Measurements from ENCODE around the gene ANKRD29.
"Not testable (repeated sequence)": the region's sequence is repeated elsewhere in the genome, so short reads cannot be mapped to it uniquely, and the experiment has no call there.

ANKRD29 gene

DNA sequence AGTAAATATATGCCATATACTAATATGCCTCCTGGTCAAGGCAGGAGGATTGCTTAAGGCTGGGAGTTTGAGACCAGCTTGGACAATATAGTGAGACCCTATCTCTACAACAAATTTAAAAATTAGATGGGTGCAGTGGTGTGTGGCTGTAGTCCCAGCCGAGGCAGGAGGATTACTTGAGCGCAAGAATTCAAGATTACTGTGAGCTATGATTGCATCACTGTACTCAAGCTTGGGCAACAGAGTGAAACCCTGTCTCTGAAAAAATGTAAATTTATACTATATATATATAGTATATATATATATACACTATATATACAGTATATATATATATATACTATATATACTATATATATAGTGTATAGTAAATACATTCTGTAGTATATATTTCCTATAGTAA lies 46.5 kb downstream of the ANKRD29 start:
- DNase-seq (ENCODE audit: low read depth, low spot score) = no peak

DNA sequence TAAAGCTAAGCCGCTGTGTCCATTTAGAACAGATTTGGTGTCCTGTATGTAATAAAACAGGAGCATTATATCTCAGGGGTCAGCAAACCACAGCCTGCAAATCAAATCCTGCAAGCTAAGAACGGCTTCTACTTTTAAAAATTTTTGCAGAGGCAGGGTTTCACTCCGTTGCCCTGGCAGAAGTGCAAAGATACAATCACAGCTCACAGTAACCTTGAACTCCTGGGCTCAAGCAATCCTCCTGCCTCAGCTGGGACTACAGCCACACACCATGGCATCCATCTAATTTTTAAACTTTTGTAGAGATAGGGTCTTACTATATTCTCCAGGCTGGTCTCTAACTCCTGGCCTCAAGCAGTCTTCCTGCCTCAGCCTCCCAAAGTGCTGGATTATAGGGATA lies 47.8 kb downstream of the ANKRD29 start:
- DNase-seq (ENCODE audit: low read depth, low spot score) = no peak

DNA sequence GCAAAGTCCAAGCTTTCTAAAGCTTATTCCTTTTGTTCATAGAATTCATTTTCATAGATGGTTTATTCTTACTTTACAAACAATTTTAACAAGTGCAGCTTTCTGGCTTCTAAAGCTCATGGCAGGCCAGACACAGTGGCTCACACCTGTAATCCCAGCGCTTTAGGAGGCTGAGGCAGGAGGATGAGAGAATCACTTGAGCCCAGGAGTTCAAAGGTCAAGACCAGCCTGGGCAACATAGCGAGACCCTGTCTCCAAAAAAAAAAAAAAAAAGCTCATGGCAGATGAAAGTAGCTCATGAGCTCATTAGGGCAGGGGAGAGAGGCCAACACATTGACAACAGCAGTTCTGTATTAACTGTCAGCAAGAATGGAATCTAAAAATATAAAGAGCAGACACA lies 48.3 kb downstream of the ANKRD29 start:
- DNase-seq (ENCODE audit: low read depth, low spot score) = no peak

DNA sequence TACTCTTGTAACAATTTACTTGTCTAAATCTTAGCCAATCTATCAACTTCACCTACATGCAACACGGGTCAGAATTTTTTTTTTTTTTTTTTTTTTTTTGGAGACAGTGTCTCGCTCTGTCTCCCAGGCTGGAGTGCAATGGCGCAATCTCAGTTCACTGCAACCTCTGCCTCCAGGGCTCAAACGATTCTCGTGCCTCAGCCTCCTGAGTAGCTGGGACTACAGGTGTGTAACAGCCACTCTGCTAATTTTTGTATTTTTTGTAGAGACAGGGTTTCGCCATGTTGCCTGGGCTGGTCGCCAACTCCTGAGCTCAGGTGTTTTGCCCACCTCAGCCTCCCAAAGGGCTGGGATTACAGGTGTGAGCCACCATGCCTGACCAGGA lies 49.6 kb downstream of the ANKRD29 start:
- DNase-seq (ENCODE audit: low read depth, low spot score) = not testable (repeated sequence)

DNA sequence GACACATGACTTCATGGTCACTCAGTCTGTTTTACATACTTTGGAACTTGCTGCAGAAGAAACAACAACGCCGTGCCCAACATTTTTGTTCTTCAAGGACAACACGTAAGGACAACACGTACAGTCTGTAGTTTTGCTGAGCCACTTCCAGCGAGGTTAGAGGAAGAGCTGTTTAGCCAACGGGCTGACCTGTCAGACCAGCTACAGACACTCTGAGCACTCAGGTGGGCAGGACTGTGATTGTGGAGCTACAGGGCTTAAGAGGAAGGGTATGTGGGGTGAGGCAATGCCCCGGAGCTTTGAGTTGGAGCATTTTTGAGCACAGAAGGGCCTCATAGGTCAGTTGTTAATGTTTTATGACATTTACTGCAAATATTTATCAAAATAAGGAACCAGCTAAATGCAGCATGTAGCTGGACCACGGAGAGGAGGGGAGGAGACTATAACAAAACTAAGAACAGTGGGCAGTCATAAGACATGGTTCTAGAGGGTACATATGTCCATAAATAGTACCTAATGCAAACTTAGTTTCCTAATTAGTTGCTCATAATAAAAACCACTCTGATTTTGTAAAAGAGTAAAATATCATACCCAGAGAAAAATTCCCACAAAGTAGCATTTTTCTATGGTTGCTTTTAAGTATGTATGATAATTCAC lies 50.1 kb downstream of the ANKRD29 start:
- DNase-seq (ENCODE audit: low read depth, low spot score) = no peak

DNA sequence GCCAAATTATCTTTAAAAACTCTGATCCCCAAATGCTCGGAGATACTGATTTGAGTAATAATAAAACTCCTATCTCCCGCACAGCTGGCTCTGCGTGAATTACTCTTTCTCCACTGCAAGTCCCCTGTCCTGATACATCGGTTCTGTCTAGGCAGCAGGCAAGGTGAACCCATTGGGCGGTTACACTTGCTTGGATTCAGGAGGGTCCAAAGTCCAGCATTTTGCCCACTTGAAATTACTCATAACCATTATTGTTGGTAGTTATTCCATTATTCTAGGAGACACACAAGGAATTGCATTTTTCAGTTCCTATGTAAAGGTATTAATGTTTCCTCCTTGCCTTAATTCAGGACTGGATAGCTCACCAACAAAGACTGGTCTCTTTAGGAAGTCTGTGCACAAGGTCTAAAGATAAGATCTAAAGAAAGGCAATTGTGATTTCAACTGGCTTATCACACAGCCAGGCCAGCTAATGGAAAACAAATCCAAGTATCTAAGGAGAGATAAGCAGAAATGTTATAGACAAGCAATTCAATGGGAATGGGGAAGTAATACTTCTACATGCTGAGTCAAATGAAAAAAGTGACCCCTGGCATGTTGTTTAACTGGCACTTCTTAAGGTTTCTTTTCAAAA lies 53.2 kb downstream of the ANKRD29 start:
- DNase-seq (ENCODE audit: low read depth, low spot score) = no peak

DNA sequence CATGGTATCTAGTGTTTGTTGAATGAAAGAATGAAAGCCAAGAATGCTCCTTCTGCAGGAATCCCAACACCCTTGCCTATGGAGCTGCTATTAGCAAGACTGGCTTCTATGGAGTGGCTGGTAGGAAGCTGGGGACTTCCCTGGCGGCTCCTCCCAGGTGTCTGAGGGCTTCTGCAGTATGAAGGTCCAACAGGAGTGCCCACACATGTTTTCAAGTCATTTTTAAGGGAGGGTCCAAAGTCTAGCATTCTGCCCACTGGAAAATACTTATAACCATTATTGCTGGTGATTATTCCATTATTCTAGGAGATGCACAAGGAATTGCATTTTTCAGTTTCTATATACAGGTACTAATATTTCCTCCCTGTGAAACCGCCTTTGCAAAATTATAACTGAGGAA lies 54.5 kb downstream of the ANKRD29 start:
- DNase-seq (ENCODE audit: low read depth, low spot score) = no peak

DNA sequence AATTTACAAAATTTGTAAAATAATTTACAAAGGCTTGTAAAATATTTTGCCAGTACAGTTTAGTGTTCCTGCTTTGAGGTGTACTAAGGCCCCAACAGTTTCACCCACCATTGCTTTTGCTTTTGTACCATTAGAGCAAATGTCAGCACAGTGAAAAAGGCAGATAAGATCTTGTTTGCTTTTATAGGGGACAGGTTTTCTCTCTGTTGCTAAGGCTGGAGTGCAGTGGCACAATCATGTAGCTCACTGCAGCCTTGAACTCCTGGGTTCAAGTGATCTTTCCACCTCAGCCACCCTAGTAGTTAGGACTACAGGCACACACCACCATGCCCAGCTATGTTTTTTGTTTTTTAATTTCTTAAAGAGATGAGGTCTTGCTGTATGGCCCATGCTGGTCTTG lies 56.8 kb downstream of the ANKRD29 start:
- no peak for DNase-seq (ENCODE audit: low read depth, low spot score)

DNA sequence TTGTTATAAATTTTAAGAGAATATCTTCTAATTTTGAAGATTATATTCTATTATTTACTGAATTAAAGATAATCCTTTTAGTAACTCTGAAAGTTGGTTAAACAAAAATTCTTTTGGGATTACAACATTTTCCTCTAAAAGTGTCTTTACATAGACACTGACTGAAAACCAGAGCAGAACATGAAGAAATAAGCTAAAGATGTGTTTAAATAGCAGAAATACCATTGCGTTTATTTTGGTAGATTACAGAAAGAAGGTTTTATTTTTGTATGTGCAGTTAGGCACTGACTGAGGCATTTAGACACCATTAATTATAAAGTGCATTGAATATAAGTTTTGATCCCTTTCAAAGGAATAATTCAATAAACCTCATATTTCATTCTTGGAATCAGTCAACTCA lies 62.9 kb downstream of the ANKRD29 start:
- no peak for DNase-seq (ENCODE audit: low read depth, low spot score)

DNA sequence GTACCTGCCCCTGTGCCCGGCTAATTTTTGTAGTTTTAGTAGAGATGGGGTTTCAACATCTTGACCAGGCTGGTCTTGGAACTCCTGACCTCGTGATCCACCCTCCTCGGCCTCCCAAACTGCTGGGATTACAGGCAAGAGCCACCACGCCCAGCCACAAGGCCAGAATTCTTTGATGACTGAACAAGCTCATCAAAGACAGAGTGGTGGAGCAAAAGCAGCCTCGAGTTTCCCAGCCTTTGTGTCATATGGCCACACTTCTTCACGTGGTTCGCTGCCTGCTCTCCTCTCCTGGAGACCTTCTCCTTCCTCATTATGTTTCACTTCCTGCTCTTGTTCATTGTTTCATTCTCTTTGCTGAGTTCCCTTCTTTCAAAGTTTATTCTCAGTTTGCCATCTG lies 66.5 kb downstream of the ANKRD29 start:
- DNase-seq (ENCODE audit: low read depth, low spot score) = no peak

DNA sequence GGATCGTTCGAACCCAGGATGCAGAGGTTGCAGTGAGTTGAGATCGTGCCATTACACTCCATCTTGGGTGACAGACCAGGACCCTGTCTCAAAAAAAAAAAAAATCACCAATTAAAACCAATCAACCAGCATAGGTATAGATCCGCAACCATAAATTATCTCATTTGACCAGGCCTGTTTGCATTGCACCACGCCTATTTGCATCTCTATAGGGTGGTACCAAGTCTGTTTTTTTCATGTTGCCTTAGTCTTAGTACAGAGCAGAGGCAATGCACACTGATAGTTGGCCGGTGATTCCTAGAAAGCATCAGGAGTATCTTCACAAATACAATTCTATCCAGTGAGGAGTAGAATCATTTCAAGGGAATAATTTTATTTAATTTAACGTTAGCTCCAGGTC lies 67.1 kb downstream of the ANKRD29 start:
- DNase-seq (ENCODE audit: low read depth, low spot score) = no peak

DNA sequence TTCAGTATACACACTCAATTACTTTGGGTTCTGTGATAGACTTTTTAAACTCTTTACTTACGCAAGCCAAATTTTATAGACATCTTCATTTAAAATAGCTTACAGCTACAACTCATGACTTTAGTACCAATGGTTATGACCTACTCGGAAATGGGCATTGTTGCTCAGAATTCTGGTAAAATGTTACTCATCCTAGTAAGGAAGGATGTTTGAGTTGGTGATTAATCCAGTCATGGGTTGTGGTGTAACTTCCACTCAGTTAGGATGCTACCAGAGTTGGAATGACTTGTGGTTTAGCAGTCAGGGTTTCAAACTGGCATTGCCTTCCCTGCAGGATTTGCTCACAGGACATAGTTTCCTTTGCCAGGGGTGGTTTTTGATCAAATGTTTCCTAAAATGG lies 69.0 kb downstream of the ANKRD29 start:
- DNase-seq (ENCODE audit: low read depth, low spot score) = no peak

DNA sequence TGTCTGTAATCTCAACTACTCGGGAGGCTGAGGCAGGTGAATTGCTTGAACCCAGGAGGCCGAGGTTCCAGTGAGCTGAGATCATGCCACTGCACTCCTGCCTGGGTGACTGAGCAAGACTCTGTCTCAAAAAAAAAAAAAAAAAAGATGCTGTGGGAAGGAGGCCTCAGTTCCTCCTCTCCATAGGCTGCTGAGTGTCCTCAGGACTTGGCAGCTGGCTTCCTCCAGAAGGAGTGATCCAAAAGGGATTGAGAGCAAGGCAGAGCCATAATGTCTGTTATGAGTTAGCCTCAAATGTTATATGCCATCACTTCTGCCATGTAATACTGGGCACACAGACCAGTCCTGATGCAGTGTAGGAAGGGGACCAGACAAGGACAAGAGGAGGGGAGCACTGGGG lies 69.8 kb downstream of the ANKRD29 start:
- DNase-seq (ENCODE audit: low read depth, low spot score) = no peak

DNA sequence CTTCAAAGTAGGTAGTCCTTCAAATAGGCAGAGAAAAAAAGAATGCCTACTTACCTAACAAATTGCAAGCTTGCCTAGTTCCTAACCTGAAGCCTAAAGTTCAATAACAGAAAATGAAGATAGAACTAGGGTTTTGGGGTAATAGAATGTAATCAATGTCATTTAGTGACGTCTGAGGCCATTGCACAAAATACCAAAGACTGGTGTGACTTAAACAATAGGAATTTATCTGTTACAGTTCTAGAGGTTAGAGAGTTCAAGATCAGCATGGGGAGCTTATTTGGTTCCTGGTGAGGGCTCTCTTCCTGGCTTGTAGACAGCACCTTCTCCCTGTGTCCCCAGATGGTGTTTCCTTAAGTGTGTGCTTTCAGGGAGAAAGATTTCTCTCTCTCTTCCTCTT lies 71.7 kb downstream of the ANKRD29 start:
- DNase-seq (ENCODE audit: low read depth, low spot score) = no peak

DNA sequence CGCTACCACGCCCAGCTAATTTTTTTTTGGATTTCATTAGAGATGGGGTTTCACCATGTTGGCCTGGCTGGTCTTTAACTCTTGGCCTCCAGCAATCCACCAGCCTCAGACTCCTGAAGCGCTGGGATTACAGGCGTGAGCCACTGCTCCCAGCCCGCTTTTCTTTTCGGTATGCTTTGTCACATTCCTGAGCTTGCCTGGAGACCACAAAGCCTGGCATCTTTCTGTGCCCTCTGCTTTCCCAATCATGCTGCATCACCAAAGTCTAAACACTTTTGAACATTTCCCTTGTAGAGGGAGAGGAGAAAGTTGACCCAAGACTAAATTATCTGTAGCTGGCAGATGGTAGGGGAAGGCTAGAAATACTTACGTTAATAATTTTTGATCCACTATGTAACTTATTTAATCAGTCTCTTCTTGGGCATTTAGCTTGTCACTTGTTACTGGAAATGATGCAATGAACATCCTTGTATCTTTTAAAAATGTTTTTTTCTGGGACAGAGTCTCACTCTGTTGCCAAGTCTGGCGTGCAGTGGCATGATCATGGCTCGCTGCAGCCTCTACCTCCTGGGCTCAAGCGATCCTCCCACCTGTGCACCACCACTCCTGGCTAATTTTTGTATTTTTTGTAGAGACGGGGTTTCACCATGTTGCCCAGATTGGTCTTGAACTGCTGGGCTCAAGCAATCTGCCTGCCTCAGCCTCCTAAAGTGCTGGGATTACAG lies 73.7 kb downstream of the ANKRD29 start:
- DNase-seq (ENCODE audit: low read depth, low spot score) = no peak

DNA sequence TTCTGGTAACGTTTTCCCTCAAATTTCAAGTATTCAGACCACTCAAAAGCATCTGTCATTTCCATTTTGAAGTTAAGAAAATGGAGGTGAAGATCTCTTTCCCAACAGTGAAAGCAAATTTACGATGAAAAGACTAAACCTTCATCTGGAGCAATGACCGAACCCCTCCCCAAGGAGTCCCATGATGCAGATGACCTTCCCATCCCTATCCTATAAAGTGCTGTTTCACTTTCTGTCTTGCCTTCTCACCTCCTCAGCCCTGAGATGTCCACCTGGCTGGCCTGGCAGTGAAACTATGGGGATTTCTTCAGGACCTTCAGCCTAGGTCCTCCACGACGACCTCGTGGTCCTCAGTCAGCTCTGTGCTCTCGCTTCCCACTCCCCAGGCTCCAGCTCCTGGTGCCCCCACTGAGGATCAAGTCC lies 75.5 kb downstream of the ANKRD29 start:
- DNase-seq (ENCODE audit: low read depth, low spot score) = no peak

DNA sequence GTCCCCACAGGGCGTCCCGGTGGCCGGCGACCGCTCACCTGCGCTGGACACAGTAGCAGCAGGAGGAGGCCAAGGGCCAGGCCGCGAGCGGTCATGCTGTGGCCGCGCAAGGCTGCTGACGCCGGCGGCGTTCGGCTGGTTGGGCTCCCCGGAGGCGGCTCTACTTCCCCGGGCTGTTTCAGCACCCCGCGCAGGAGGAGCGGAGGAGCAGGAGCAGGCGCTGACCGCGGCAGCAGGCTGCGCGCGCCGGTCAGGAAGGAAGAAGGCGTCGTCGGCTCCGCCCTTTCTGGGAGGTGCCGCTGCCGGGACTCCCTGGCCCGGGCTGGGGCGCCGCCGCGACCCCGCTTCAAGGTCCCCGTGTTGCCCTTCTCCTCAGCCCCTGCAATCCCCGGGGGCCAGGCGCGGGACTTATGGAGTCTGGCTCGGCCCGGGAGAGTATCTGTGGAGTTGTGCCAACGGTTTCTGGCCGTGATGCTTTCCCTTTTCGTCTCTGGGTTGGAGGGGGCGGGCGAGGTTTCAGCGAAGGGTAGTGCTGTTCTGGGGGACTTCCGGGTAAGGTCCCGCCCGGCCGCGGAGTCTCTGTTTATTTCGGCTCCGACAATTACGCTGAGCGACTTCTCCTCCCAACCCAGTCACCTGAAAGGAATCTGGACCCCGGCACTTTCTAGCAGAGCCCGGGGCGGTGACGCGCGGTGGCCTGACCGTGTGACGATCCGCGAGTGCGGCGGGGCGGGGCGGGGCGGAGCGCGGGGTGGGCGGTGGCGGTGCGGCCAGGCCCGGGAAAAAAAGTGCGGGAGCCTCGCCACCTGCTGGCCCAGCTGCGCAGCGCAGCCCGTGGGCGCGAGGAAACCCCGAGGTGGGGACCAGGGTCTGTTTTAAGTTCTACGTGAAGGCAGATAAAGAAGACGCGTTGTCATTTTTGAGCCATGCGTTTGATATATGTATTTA lies 76.2 kb downstream of the ANKRD29 start, which contains the start of gene NPC1:
Gene NPC1 (minus strand): TSS at position 258 of the 948 bp plus-strand sequence. CDS start 163 bp downstream, at position 95.
- peak; percentile 77 for DNase-seq (ENCODE audit: low read depth, low spot score)

DNA sequence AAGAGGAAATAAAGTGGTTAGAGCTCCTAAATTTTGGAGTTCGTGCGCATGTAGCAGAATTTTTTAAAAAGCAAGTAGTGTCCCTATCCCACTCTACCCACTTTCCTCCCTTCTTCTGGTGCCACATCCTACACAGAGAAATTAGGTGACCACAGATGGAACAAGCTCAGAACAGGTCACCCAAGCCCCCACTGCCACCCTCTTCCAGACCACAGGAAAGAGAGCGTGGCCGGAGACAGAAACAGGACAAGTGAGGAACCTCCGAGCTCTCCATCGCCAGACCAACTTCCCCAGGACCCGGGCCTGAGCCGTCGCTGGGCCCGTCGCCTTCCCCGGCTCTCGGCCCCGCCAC lies 76.8 kb downstream of the ANKRD29 start:
- no peak for DNase-seq (ENCODE audit: low read depth, low spot score)

DNA sequence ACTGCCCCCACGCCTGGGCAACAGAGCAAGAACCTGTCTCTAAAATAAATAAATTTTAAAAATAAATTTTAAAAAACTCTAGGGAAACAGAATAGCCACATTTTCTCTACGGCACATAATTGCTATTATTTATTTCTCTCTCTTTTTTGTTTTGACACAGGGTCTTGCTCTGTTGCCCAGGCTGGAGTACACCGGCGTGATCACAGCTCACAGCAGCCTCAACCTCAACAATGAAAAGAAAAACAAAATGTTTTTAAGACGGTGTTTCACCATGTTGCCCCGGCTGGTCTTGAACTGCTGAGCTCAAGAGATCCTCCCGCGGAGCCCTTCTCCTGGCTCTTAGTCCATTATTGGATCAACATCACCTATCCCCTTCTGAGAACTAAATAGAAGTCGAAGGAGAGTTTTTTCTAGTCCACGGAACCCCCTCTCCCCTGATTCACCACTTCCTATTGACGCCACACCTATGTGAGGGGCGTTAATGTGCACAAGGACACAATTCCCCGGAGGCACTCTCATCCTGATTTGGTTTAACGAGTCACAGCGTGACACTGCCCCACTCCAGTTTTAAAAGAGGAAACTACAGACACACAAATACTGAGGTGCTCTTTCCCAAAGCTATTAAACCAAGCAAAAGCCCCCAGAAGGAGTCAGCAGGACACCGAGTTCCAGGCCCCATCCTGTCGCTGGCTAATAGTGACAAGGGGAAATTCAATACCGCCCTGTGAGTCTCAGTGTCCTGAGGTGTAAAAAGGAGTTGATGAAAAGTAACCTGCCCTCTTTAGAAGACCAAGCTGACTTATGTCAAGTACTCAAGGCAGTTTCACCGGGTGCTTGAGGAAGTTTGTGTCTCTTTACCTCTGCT lies 77.5 kb downstream of the ANKRD29 start:
- no peak for DNase-seq (ENCODE audit: low read depth, low spot score)

DNA sequence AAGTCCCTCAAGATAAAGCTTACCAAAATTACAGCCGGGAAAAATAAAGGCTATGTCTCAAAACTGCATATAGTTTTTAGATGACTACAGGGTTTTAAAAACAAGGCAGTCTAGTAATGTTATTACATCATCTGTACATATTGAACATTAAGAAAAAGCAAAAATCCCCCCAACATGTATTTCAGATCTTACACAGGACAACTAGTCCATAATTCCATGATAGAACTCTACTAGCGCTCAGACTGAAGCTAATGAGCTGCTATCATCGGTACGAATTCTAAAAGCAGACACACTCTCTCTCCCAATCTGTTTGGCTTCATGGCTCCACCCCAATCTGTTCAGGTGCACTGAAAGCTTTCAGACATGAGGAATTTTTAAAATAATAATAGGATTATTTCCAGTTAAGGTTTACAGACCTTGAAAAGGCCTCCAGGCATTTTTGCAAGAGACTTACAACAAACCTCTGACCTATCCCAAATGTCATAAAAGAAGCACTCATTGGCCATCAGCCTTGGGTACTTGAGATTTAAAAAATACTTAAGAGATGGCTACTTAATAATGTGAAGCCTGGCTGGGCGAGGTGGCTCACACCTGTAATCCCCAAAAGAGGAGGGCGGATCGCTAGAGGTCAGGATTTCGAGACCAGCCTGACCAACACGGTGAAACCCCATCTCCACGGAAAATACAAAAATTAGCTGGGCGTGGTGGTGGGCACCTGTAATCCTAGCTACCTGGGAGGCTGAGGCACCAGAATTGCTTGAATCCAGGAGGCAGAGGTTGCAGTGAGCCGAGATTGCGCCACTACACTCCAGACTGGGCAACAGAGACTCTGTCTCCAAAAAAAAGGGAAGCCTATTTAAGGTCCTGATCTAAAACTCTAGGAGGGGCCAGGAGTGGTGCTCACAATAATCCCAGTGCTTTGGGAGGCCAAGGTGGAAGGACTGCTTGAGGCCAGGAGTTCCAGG lies 78.4 kb downstream of the ANKRD29 start:
- DNase-seq (ENCODE audit: low read depth, low spot score) = no peak

Measured in brain pericyte (primary cell).